ENCODE results near the gene C17orf67. TPM values are rescaled to one million over a fixed set of nuclear protein-coding genes. Genes with fewer than 3 reads are reported as not detected.

C17orf67 gene
- total and polyA plus RNA-seq, 4 donors, result 0.19 to 1.4 (median 0.78) TPM

- no peaks in the 10 kb centered on the region for H3K27me3 ChIP-seq (ENCODE audit: control insufficient read depth in 4 of 4, insufficient read depth in 4 of 4, low read length in 3 of 4)
- no peak for TF ChIP-seq FOXA2 (IDR thresholded peaks at IDR 0.05)
- no peak for TF ChIP-seq SP1 (IDR thresholded peaks at IDR 0.05)
- no peak for TF ChIP-seq CTCF (IDR thresholded peaks at IDR 0.05; ENCODE audit: low read depth, low read length, missing input control)
- no peak for TF ChIP-seq HNF4G (IDR thresholded peaks at IDR 0.05)
- TF ChIP-seq YY1 (IDR thresholded peaks at IDR 0.05), result no peak
- TF ChIP-seq REST (IDR thresholded peaks at IDR 0.05), result no peak
- no peak for TF ChIP-seq ATF3 (IDR thresholded peaks at IDR 0.05)
- TF ChIP-seq ZBTB33 (IDR thresholded peaks at IDR 0.05), result no peak
- TF ChIP-seq FOXA1 (IDR thresholded peaks at IDR 0.05), result no peak
- no peak for TF ChIP-seq MAX (IDR thresholded peaks at IDR 0.05)
- no peak for TF ChIP-seq TAF1 (conservative IDR thresholded peaks at IDR 0.05)
- TF ChIP-seq RAD21 (IDR thresholded peaks at IDR 0.05), result no peak
- no peak for TF ChIP-seq GABPA (IDR thresholded peaks at IDR 0.05 in 1 of 2, conservative IDR thresholded peaks at IDR 0.05 in 1 of 2)
- TF ChIP-seq RXRA (IDR thresholded peaks at IDR 0.05), result no peak
- no peak for TF ChIP-seq EGR1 (IDR thresholded peaks at IDR 0.05; ENCODE audit: low read depth in 2 of 2)
- TF ChIP-seq HNF4A (conservative IDR thresholded peaks at IDR 0.05), result no peak
- no peak for TF ChIP-seq NR2F2 (IDR thresholded peaks at IDR 0.05)
- H3K36me3 ChIP-seq (ENCODE audit: control insufficient read depth in 4 of 4, insufficient read depth in 3 of 4, low read depth in 1 of 4, low read length in 3 of 4), result peaks cover 1 to 13% (median 7%) of the 10 kb centered on the region in 4 donors
- H3K9ac ChIP-seq (ENCODE audit: low read depth in 1 of 2, low read length in 2 of 2), result no peak overlapping the region
- H3K27ac ChIP-seq (ENCODE audit: low read depth in 1 of 2, low read length in 2 of 2), result no peak overlapping the region
- no peak overlapping the region for H3K4me3 ChIP-seq (ENCODE audit: low read depth in 1 of 3, low read length in 3 of 3)
- no peaks in the 10 kb centered on the region for H3K9me3 ChIP-seq (ENCODE audit: control insufficient read depth in 4 of 4, low read length in 3 of 4)
- 36% methylated on average over 3 of the region's 3 CpGs for WGBS
- H3K4me1 ChIP-seq (ENCODE audit: control insufficient read depth in 4 of 4, insufficient read depth in 4 of 4, low read length in 3 of 4), result peaks cover 1 to 14% (median 12%) of the 10 kb centered on the region in 4 donors
- DNase-seq (ENCODE audit: low spot score), result no peak
These were observed 32.8 kb upstream of the C17orf67 start for GRCh38 chr17:56866496-56866895.
